ENCODE data around the gene PPM1L. TPM values are rescaled to one million over a fixed set of nuclear protein-coding genes. Genes with fewer than 3 reads are reported as not detected.
A peak's percentile ranks its signal among the peaks of the same experiment; 100 is the strongest.

PPM1L gene
- total and polyA plus RNA-seq, 8 donors = 5.1 to 12.7 (median 5.4) TPM

- Histone ChIP-seq H3K27ac (no peak overlapping the region), H3K36me3 (no peaks in the 10 kb centered on the region), H3K9me3 (no peaks in the 10 kb centered on the region), H3K4me1 (no peaks in the 10 kb centered on the region), H3K27me3 (no peaks in the 10 kb centered on the region), H3K4me3 (no peak overlapping the region)
- DNase-seq (no peak), ATAC-seq (no peak)
- intact Hi-C loops (cut with DNase I) = no loop called here
- TF ChIP-seq CTCF (IDR thresholded peaks at IDR 0.05) = no peak
Observed at GRCh38 chr3:161093895-161094294, 337.9 kb downstream of the PPM1L start.

- intact Hi-C loops (cut with DNase I) = no loop called here
Observed at GRCh38 chr3:161096771-161097367, 340.8 kb downstream of the PPM1L start.

GRCh38 chr3:161100994-161101393 lies 345.0 kb downstream of the PPM1L start:
- H3K27me3 ChIP-seq = peaks cover 0 to 12% of the 10 kb centered on the region in 2 donors
- DNase-seq = peak in 1 of 4 donors; percentile 60
- no peak overlapping the region for H3K4me3 ChIP-seq
- H3K36me3 ChIP-seq = no peaks in the 10 kb centered on the region
- TF ChIP-seq CTCF (IDR thresholded peaks at IDR 0.05) = no peak
- H3K4me1 ChIP-seq = peaks cover 0 to 13% of the 10 kb centered on the region in 2 donors
- no peak overlapping the region for H3K27ac ChIP-seq
- intact Hi-C loops (cut with DNase I) = no loop called here
- ATAC-seq = peak; percentile 73
- no peaks in the 10 kb centered on the region for H3K9me3 ChIP-seq

More at GRCh38 chr3:161096771-161097367, 340.8 kb downstream of the PPM1L start:
- peak in 1 of 2 donors; percentile 12 for TF ChIP-seq CTCF (IDR thresholded peaks at IDR 0.05)
- no peak overlapping the region for H3K27ac ChIP-seq
- H3K27me3 ChIP-seq = no peaks in the 10 kb centered on the region
- DNase-seq = no peak
- H3K4me1 ChIP-seq = no peaks in the 10 kb centered on the region
- no peak overlapping the region for H3K4me3 ChIP-seq
- H3K9me3 ChIP-seq = no peaks in the 10 kb centered on the region
- no peaks in the 10 kb centered on the region for H3K36me3 ChIP-seq
- ATAC-seq = peak; percentile 20

GRCh38 chr3:161101609-161102008 lies 345.6 kb downstream of the PPM1L start:
- ATAC-seq (no peak), DNase-seq (no peak)
- intact Hi-C loops (cut with DNase I) = no loop called here
- Histone ChIP-seq H3K36me3 (no peaks in the 10 kb centered on the region), H3K4me3 (no peak overlapping the region), H3K27ac (no peak overlapping the region), H3K4me1 (peaks cover 0 to 13% of the 10 kb centered on the region in 2 donors), H3K9me3 (no peaks in the 10 kb centered on the region), H3K27me3 (peaks cover 0 to 12% of the 10 kb centered on the region in 2 donors)
- TF ChIP-seq CTCF (IDR thresholded peaks at IDR 0.05) = no peak

- TF ChIP-seq CTCF (IDR thresholded peaks at IDR 0.05) = no peak
- Histone ChIP-seq H3K4me1 (peaks cover 0 to 13% of the 10 kb centered on the region in 2 donors), H3K4me3 (peak overlapping the region; percentile 73 to 88), H3K36me3 (no peaks in the 10 kb centered on the region), H3K27me3 (peaks cover 0 to 12% of the 10 kb centered on the region in 2 donors), H3K9me3 (no peaks in the 10 kb centered on the region), H3K27ac (peak overlapping the region; percentile 70 to 82)
- intact Hi-C loops (cut with DNase I) = no loop called here
- ATAC-seq (no peak), DNase-seq (no peak)
Observed at GRCh38 chr3:161103776-161104385, 347.9 kb downstream of the PPM1L start.

All from left lung (tissue), 10 donors.